Measurements from ENCODE around the gene C1orf74.

C1orf74 gene

DNA sequence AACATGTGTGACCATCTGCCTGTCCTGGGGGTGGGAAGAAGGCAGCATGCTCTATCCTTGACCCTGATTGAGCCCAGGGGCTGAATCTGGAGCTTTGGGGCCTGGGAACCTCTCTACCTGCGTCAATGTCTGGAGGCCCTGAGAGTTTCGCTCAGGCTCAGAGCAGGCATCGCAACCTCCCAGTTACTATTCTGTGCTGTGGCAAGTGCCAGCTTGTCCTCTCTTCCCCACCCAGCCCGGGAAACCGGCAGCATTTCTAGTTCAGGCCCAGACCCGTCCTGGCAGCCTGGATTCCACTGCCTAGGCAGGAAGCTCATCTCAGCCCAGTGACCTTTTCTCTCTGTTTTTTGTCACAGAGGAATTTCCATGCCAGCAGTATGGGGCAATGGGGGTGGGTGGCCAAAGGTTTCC lies 31.6 kb upstream of the C1orf74 start:
- H3K4me1 ChIP-seq (ENCODE audit: insufficient read depth, low read length), result no peaks in the 10 kb centered on the region
- H3K4me3 ChIP-seq (ENCODE audit: low read length), result no peak overlapping the region
- H2AFZ ChIP-seq (ENCODE audit: low read depth, low read length), result no peak overlapping the region
- H3K36me3 ChIP-seq (ENCODE audit: insufficient read depth, low read length), result no peaks in the 10 kb centered on the region
- peaks cover 21% of the 10 kb centered on the region for H3K27me3 ChIP-seq (ENCODE audit: insufficient read depth, low read length)
- H3K9me3 ChIP-seq (ENCODE audit: low read length), result no peaks in the 10 kb centered on the region

DNA sequence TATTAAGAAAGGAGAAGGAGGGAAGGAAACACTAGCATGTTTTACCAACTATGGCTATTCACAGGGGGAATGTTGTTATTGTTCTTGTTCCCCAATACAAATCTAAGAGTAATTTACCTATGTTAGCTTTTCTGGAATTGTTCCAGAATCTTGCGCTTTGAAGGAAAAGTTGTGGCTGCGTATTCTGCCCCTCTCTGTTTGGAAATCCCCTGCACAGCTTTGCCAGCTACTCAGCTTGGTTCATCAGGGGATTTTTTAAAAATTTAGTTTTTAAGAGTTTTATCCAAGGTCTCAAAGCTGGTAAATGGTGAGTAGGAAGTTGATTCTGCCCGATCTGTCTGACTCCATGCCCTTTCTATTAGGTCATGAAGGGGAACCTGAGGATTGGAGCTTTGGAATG lies 31.1 kb upstream of the C1orf74 start:
- Histone ChIP-seq H3K9me3 (ENCODE audit: low read length) (no peaks in the 10 kb centered on the region), H3K27me3 (ENCODE audit: insufficient read depth, low read length) (peaks cover 21% of the 10 kb centered on the region), H3K36me3 (ENCODE audit: insufficient read depth, low read length) (no peaks in the 10 kb centered on the region), H3K4me3 (ENCODE audit: low read length) (no peak overlapping the region), H3K4me1 (ENCODE audit: insufficient read depth, low read length) (peaks cover 4% of the 10 kb centered on the region), H2AFZ (ENCODE audit: low read depth, low read length) (no peak overlapping the region)

DNA sequence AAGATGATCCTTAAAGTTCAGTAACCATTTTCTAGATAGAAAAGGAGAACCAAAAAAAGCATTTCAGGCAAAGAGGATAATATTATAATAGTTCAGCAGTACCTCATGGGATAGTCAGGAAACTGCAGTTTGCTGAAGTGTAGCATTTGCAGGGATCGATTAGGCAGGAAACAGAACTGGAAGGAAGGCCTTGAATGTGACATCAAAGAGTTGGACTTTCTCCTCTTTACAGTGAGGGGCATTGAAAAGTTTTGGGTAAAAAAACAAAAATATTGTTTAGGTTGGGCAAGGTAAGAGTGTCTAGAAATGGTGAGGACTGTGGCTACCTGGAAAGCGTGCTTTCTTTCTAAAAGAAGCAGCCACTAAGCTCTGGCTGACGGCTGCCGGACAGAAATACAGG lies 29.5 kb upstream of the C1orf74 start:
- Histone ChIP-seq H3K4me1 (ENCODE audit: insufficient read depth, low read length) (peaks cover 5% of the 10 kb centered on the region), H2AFZ (ENCODE audit: low read depth, low read length) (no peak overlapping the region), H3K27me3 (ENCODE audit: insufficient read depth, low read length) (peaks cover 17% of the 10 kb centered on the region), H3K36me3 (ENCODE audit: insufficient read depth, low read length) (no peaks in the 10 kb centered on the region), H3K9me3 (ENCODE audit: low read length) (no peaks in the 10 kb centered on the region), H3K4me3 (ENCODE audit: low read length) (no peak overlapping the region)

DNA sequence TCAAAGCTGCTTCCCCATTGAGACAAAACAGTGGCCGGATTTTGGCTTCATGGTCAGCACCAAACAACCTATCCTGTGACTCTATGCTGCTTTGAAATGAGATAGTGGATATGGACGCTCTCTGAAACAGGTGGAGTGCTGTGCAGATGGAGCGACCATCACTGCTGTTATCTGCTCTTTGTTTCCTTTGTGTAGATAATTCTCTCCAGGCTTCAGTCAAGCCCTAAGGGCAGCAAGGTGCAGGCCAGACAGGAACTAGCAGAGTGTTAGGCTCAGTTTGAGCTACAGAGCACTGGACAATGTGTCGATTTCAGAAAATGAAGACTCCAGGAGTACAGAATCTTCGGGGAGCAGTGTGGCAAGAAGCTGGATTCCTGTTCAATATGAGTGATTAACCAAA lies 26.4 kb upstream of the C1orf74 start:
- Histone ChIP-seq H3K4me3 (ENCODE audit: low read length) (no peak overlapping the region), H3K36me3 (ENCODE audit: insufficient read depth, low read length) (no peaks in the 10 kb centered on the region), H3K27me3 (ENCODE audit: insufficient read depth, low read length) (peaks cover 13% of the 10 kb centered on the region), H2AFZ (ENCODE audit: low read depth, low read length) (peak overlapping the region; percentile 30), H3K4me1 (ENCODE audit: insufficient read depth, low read length) (peaks cover 5% of the 10 kb centered on the region), H3K9me3 (ENCODE audit: low read length) (no peaks in the 10 kb centered on the region)

DNA sequence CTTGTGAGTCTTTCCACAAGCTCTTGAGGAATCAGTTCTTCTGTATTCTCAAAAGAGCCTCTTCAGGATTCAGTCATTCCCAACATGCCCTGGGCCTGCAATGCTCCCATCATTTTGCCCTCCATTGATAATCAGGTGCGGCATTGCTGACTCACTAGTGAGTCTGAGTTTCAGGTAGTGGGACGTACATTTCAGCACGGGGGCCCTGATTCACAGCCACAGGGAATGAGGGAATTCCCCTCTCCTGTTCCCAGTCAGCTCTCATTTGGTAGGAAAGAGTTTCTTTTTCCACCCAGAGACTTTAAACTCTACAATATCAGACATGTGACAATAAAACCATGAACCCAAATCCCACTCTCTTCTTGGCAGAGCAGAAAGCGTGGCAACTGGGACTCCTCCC lies 25.3 kb upstream of the C1orf74 start:
- no peak overlapping the region for H3K4me3 ChIP-seq (ENCODE audit: low read length)
- peaks cover 5% of the 10 kb centered on the region for H3K4me1 ChIP-seq (ENCODE audit: insufficient read depth, low read length)
- no peaks in the 10 kb centered on the region for H3K36me3 ChIP-seq (ENCODE audit: insufficient read depth, low read length)
- no peak overlapping the region for H2AFZ ChIP-seq (ENCODE audit: low read depth, low read length)
- peaks cover 22% of the 10 kb centered on the region for H3K27me3 ChIP-seq (ENCODE audit: insufficient read depth, low read length)
- H3K9me3 ChIP-seq (ENCODE audit: low read length), result no peaks in the 10 kb centered on the region

DNA sequence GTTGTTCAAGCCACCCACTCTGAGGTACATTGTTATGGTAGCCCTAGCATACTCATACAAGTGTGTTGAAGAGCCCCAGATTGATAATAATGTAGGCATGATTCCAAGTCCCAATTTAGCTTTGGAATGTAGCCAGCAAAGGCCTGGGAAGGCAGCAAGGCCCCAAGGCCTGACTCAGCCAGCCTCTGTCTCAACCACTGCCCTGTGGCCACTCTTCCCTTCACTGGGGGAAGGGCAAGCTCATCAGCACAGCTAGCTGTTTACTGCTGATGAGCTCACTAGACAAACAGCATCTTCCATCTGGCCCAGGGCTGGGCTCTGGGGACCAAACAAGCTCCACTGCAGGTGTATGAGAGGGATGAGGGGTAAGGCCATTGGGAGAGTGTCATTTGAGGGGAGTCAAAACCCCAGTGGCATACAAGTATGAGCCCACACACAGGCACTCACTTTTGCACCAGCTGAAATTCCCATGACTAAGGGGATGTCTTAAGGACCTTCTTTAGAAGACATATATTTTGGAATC lies 23.8 kb upstream of the C1orf74 start:
- Histone ChIP-seq H3K9me3 (ENCODE audit: low read length) (no peaks in the 10 kb centered on the region), H3K4me3 (ENCODE audit: low read length) (no peak overlapping the region), H2AFZ (ENCODE audit: low read depth, low read length) (no peak overlapping the region), H3K4me1 (ENCODE audit: insufficient read depth, low read length) (peaks cover 5% of the 10 kb centered on the region), H3K36me3 (ENCODE audit: insufficient read depth, low read length) (no peaks in the 10 kb centered on the region), H3K27me3 (ENCODE audit: insufficient read depth, low read length) (peaks cover 33% of the 10 kb centered on the region)

DNA sequence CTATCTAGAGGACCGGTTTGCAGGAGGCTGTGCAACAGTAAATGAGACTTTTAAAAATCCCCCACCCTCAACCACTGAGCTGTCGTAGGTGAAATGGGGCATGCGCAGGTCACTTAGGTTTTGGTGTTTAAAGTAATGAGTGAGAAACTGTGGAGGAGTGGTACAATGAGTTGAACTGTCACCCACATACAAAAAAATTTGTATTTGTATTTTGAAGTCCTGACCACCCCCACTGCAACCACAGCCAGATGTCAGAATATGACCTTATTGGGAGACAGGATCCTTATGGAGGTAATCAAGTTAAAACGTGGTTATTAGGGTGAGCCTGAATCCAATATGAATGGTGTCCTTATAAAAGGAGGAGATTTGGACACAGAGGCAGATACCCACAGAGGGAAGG lies 23.1 kb upstream of the C1orf74 start:
- H2AFZ ChIP-seq (ENCODE audit: low read depth, low read length), result no peak overlapping the region
- no peak overlapping the region for H3K4me3 ChIP-seq (ENCODE audit: low read length)
- H3K9me3 ChIP-seq (ENCODE audit: low read length), result no peaks in the 10 kb centered on the region
- H3K36me3 ChIP-seq (ENCODE audit: insufficient read depth, low read length), result no peaks in the 10 kb centered on the region
- H3K4me1 ChIP-seq (ENCODE audit: insufficient read depth, low read length), result peaks cover 5% of the 10 kb centered on the region
- H3K27me3 ChIP-seq (ENCODE audit: insufficient read depth, low read length), result peaks cover 36% of the 10 kb centered on the region

DNA sequence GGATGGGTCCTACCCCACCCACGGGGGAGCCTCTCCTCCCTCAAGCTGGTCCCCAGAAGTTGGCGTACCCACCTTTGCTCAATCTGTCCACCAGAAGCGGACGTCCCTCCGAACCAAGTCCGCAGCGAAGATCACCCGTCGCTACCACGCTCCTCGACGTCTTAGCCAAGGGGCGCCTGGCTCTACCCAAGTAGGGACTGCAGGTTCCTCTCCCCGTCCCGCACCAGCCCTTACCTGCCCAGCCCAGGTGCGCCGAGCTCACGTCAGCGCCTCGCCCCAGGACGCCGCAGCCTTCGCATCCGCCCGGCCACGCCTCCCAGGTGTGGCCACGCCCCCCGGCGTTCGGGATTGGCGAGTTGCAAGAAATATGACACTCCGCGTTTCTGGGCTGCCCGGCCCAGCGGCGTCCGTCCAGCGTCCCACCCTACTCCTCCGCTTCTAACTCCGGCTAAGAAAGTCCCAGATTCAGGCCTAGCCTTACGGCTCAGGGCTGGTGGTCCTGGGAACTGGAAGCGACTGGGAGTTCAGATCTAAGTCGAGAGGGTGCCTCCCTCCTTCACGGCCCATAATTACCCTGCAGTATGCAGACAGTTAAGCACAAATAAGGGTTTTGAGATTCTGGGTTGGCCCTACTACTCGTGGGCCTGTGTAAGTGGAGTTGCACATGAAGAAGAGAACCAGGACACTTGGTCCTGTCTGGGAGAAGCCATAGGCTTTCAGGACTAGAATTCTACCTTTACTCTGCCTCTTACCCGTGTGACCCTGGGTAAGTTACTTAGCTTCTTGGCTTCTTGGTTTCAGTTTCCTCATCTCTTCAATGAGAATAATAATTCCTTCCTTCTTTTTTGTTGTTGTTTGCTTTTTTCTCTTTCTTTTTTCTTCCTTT lies 21.8 kb upstream of the C1orf74 start, which contains the start of gene IRF6:
Gene IRF6 (minus strand): TSS at position 268 of the 886 bp plus-strand sequence. CDS start 4,729 bp downstream, outside the sequence.
- Histone ChIP-seq H2AFZ (ENCODE audit: low read depth, low read length) (no peak within 1 kb of the TSS), H3K4me3 (ENCODE audit: low read length) (peak within 1 kb of the TSS; percentile 28), H3K4me1 (ENCODE audit: insufficient read depth, low read length) (peaks cover 5% of the 10 kb centered on the region), H3K36me3 (ENCODE audit: insufficient read depth, low read length) (no peaks in the 10 kb centered on the region), H3K27me3 (ENCODE audit: insufficient read depth, low read length) (peaks cover 45% of the 10 kb centered on the region), H3K9me3 (ENCODE audit: low read length) (no peaks in the 10 kb centered on the region)

DNA sequence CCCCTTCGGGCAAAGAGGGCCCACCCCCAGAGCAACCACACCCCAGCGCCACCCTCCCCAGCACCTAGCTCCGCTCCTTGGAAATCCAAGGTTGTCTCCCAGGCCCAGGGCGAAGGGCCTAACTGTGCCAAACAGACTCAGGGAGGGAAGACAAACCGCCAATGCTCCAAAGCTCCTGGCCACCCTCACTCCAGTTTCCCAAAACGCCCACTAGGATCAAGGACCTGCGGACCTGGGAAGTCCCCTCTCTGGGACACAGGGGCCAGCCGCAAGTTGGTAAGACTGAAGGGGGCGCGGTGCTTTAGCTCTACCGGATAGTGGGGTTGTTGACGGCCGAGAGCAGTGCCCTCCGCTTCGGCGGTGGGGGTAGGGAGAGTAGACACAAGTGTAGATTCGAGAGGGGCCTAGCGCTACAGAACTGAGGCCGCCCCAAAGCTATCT lies 21.0 kb upstream of the C1orf74 start:
- Histone ChIP-seq H3K4me1 (ENCODE audit: insufficient read depth, low read length) (no peaks in the 10 kb centered on the region), H3K4me3 (ENCODE audit: low read length) (no peak overlapping the region), H3K27me3 (ENCODE audit: insufficient read depth, low read length) (peaks cover 46% of the 10 kb centered on the region), H2AFZ (ENCODE audit: low read depth, low read length) (no peak overlapping the region), H3K36me3 (ENCODE audit: insufficient read depth, low read length) (no peaks in the 10 kb centered on the region), H3K9me3 (ENCODE audit: low read length) (no peaks in the 10 kb centered on the region)

DNA sequence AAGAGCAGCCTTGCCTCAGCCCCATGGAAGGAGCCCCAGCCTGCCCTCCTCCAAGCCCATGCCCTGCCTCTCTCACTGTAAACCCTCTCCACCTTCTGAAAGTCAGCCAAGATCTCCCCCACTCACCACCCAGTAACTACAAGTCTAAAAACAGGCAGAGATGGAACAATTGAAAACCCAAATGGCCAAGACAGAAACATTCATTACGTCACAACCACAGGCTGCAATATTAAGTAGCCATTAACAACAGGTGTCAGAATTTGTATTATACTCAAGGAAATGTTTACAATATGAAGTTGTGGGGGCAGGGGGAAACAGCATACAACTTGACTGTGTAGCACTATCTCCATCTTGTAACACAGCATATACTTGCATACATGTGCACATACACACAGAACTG lies 19.2 kb upstream of the C1orf74 start:
- no peak overlapping the region for H3K4me3 ChIP-seq (ENCODE audit: low read length)
- no peaks in the 10 kb centered on the region for H3K36me3 ChIP-seq (ENCODE audit: insufficient read depth, low read length)
- H3K4me1 ChIP-seq (ENCODE audit: insufficient read depth, low read length), result no peaks in the 10 kb centered on the region
- H3K27me3 ChIP-seq (ENCODE audit: insufficient read depth, low read length), result peaks cover 52% of the 10 kb centered on the region
- H3K9me3 ChIP-seq (ENCODE audit: low read length), result no peaks in the 10 kb centered on the region
- no peak overlapping the region for H2AFZ ChIP-seq (ENCODE audit: low read depth, low read length)

DNA sequence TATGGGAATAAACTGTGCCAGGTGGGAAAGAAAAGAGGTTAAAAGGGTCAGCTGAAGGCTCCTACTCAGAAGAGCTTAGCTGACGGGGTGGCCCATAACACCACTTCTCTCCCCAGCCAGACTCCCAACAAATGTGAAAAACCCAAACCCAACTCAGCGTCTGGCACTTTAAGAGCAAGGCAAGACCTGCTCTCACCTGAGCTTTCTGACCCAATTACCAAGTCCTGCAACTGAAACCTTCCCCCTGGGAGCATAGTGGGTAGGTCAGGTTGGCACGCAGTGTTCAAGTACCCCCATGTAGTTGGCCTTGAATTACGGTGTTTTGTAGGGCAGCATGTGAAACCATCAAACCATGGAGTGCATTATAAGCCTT lies 18.4 kb upstream of the C1orf74 start:
- no peaks in the 10 kb centered on the region for H3K36me3 ChIP-seq (ENCODE audit: insufficient read depth, low read length)
- H3K9me3 ChIP-seq (ENCODE audit: low read length), result no peaks in the 10 kb centered on the region
- H3K27me3 ChIP-seq (ENCODE audit: insufficient read depth, low read length), result peaks cover 52% of the 10 kb centered on the region
- no peak overlapping the region for H3K4me3 ChIP-seq (ENCODE audit: low read length)
- H3K4me1 ChIP-seq (ENCODE audit: insufficient read depth, low read length), result no peaks in the 10 kb centered on the region
- H2AFZ ChIP-seq (ENCODE audit: low read depth, low read length), result no peak overlapping the region

DNA sequence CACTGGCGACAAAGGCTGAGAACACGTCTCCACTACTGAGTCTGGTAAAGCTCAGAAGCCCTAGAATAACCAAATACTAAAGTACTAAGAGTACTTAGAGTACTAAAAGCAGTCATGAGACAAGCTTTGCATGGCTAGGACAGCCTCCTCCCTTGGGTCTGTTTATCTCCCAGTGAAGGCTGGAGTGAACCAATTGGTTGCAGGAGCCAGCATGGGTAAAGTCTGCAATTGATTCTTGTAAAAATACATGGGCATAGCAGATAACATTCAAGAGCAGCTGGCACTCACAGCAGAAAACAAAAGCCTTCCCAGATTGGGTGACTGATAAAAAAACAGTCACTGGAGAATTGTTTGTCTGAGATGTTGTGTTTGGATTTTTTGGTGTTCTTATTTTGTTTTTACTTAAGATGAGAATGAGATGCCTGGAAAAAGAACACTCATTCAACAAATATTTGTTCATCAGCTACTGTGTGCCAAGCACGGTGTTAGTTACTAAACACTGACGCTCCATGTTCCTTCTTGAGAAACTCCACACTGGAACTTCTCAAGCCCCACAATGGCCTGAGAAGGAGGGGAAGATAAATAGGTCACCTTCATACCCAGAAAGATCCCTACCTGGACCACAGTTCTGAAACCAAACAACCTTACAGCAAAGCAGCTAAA lies 17.9 kb upstream of the C1orf74 start:
- no peaks in the 10 kb centered on the region for H3K4me1 ChIP-seq (ENCODE audit: insufficient read depth, low read length)
- H2AFZ ChIP-seq (ENCODE audit: low read depth, low read length), result no peak overlapping the region
- no peaks in the 10 kb centered on the region for H3K9me3 ChIP-seq (ENCODE audit: low read length)
- peaks cover 54% of the 10 kb centered on the region for H3K27me3 ChIP-seq (ENCODE audit: insufficient read depth, low read length)
- H3K36me3 ChIP-seq (ENCODE audit: insufficient read depth, low read length), result no peaks in the 10 kb centered on the region
- no peak overlapping the region for H3K4me3 ChIP-seq (ENCODE audit: low read length)
